Measurements from ENCODE around the gene KRTDAP.
"Not testable (repeated sequence)": the region's sequence is repeated elsewhere in the genome, so short reads cannot be mapped to it uniquely, and the experiment has no call there.

Gene KRTDAP

DNA sequence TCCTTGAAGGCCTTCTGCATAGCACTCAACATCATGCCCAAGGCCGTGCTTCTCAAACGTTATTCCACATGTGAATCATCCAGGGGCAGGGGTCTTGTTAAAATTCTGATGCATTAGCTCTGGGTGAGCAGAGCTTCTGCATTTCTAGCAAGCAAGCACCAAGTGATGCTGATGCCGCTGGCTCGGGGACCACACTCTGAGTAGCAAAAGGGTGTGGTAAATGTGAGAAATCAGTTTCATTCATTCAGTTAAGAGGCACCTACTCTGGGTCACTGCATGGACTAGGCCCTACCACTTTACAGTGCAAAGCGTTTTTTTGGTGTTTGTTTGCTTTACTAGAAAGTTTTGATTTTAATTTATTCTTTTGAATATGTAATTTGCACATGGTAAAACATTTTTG is 7.2 kb downstream of the KRTDAP start:
- DNase-seq, result no peak

DNA sequence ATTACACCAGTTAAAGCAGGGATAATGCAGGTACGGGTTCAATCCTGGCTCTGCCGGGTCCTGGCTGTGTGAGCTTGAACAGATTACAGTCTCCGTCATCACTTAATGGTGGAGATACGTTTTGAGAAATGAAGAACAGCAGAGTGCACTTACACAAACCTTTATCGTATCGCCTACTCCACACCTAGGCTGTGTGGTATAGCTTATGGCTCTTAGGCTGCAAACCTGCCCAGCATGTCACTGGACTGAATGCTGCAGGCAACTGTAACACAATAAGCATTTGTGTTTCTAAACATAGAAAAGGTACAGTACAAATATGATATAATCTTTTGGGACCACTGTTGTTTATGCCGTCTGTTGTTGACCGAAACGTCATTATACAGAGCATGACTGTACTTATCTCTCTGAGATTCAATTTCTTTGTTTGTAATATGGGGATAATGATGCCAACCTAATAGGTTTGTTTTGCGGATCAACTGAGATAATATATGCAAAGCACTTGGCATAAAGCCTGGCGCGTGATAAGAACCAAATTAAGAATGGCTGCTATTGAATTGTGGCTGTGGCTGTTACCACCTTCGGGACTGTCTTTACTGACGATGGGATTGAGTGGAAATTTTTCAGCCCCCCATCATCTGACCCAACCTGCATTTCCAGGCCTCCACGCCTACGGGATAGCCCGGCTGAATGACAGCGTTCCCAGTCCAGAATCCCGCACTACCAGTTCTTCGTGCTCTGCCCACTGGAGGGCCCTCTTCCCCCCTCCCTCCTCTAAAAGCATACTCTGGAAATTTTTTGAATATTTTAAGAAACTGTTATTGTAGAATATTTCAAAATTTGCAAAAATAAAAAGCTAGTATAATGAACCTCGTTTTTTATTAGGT is 11.2 kb downstream of the KRTDAP start:
- no peak for DNase-seq

DNA sequence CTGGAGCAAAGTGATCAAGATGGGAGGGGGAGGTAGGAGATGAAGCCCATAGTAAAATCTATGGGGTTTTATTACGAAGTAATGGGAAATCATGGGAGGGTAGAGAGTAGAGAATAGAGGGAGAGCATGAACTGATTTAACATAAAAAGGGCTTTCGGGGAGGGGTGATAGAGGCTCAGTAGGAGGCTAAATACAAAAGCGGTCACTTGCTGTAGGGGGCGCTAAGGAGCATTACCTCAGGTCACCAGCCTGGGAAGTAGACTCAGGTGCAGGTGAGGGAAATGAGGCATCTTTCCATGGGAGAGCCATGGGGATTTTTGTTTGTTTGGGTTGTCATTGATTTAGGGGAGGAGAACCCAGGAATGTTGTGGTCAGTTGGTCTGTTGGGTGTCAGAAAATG is 14.1 kb downstream of the KRTDAP start:
- no peak for DNase-seq

DNA sequence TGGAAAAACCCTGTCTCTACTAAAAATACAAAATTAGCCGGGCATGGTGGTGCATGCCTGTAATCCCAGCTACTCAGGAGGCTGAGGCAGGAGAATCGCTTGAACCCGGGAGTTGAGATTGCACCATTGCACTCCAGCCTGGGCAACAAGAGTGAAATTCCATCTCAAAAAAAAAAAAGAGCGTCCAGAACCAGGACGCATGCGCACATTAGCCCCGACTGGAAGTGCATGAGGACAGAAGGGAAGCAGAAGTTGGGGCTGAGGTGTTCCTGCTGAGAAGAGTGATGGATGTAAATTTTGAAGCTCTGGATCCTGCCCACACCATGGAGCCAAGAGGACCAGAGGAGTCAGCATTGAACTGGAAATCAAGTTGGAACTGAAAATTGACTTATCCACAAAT is 15.7 kb downstream of the KRTDAP start:
- DNase-seq, result not testable (repeated sequence)

DNA sequence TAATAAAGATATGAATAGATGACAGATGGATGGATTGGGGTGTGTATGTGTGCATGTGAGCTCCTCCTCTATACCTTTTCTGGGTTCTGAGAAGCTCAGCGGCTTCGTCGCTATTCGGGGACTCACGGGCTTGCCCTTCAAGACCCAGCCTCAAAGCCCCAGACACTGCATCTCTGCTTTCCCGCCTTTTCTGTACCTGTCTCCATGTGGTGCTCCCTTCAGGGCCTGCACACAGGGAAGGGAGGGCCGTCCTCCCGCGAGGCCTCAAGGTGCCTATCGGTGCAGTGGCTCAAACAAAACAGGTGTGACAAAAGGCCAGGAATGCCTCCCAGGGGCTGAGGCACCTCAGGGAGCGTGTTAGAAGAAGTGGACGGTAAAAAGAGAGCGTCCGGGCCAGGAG is 16.2 kb downstream of the KRTDAP start:
- no peak for DNase-seq

DNA sequence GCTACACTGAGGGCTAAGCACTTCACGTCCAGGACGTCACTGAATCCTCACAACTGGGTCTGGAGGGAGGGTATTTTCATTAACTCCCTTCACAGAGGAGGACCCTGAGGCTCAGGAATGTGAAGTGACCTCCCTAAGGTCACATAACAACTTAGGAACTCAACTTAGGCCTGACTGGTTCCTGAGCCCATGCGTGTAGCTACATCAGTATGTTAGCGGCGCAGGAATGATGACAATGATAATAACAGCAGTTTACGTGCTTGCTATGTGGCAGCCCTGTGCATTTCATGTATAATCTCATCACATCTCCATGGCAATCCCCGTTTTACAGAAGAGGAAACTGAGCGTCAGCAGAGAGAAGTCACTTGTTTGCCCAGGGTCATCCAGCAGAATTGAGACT is 18.3 kb downstream of the KRTDAP start:
- no peak for DNase-seq

DNA sequence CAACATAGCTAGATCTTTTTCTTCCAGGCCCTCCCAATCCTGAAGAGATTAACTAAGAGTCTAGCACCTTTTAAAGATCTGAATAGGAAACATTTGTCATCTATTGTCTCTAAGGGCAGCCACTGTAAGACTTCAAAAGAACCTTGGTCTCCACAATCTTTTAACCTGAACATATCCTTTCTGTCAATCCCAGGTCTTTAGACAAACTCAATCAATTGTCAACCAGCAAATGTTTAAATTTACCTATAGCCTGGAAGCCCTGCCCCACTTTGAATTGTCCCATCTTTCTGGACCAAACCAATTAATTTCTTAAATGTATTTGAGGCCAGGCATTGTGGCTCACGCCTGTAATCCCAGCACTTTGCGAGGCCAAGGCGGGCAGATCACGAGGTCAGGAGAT is 19.2 kb downstream of the KRTDAP start:
- DNase-seq, result not testable (repeated sequence)

DNA sequence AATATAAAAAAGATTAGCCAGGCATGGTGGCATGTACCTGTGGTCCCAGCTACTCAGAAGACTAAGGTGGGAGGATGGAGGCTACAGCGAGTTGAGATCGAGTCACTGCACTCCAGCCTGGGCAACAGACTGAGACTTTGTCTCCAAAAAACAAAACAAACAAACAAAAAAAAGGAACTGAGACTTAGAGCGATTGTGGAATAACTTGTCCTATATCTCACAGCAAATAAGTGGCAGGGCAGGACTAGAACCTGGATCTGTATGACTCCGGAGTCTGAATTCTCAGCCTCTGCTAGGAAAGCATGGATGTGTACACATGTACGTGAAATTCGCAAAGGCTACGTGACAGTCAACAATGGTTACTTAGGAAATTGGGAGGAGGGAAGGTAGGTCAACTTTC is 20.1 kb downstream of the KRTDAP start:
- no peak for DNase-seq

DNA sequence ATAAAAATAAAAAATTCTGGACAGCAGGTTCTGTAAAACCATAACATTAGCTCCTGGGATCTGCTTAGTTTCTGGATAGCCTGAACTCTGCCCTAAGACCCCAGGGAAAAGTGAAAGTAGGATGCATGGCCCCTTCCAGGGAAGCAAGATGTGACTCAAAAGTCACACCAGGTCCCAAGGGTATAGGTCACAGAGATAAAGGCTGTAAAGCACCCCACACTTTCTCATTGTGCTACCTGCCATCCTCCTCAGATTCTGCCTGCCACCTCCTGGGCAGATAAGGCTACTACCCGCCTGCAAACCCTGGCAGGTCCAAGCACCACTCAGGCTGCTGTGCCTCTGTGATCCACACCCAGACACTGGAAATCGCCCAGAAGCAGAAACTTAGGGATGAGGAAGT is 21.6 kb downstream of the KRTDAP start:
- no peak for DNase-seq

DNA sequence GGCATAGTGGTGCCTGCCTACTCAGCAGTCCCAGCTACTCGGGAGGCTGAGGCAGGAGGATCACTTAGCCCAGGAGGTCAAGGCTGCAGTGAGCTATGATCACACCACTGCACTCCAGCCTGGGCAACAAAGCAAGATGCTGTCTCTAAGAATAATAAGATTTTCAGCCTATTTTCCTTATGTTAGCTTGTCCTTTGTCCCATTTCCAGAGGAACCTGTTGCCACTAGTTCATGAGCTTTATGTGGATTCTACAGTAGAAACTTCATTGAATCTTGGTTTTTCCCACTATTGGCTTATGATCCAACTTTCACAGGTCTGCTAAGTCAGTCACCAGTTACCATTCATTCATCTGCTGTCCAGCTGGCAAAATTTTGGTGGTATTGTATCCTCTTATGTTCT is 24.0 kb downstream of the KRTDAP start:
- DNase-seq, result no peak

DNA sequence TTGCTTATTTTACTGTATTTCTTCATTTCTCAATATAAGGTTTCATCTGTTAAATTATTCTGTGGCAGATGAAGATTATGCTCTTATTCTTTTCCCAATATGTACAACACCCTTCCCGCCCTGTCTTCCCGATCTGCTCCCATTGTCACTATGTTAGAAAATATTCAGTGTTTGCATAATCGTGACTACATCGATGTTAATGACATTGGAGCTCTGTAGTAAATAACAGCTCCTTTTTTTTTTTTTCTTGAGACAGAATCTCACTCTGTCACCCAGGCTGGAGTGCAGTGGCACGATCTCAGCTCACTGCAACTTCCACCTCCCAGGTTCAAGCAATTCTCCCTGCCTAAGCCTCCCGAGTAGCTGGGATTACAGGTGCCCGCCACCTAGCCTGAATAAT is 27.3 kb downstream of the KRTDAP start:
- not testable (repeated sequence) for DNase-seq

DNA sequence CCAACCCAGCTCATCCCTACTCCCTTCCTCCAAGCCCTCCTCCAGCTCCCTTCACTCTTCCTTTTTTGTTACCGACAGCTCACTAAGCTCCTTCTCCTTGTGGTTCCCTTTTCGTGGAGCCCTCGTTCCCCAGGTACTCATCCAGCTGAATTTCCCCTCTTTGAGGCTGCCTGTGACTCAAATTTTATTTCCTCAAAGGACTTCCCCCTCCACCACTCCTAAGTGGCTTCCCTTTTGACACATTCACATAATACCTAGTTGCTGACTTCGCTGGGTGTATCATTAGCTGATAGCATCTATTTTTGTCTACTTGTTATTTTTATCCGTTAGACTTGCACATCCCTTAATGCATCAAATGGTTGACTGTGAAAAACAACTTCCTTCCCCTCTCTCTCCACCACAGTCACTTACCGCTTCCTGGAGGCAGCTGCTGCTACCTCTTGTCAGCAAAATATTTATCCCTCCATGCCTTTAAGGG is 27.7 kb downstream of the KRTDAP start:
- DNase-seq, result no peak

DNA sequence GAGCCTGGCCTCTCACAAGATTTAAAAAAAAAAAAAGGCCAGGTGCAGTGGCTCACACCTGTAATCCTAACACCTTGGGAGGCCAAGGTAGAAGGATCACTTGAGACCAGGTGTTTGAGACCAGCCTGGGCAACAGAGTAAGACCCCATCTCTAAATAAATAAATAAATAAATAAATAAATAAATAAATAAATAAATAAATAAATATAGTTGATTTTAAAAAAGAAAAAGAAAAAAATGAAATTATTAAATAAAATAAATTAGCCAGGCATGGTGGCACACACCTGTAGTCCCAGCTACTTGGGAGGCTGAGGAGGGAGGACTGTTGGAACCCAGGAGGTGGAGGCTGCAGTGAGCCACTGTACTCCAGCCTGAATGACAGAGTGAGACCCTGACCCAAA is 28.5 kb downstream of the KRTDAP start:
- DNase-seq, result not testable (repeated sequence)

DNA sequence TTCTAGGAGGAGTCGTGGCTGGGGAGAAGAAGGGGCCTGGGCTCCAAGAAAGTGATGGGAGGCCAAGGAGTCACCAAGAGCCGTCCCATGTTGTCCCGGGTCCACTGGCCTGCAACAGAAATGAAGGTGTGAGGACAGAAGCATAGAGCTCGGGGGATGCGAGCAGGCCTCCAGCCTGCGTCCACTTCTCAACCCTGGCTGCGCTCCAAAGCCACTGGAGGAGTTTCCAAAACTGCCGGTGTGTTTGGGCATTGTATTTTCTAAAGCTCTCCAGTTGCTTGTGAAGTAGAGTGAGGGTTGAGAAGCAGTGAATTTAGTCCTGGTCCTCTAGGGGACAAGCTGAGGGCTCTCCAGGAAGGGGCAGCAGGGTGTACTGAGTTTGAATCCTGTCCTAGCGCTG is 29.2 kb downstream of the KRTDAP start:
- no peak for DNase-seq

DNA sequence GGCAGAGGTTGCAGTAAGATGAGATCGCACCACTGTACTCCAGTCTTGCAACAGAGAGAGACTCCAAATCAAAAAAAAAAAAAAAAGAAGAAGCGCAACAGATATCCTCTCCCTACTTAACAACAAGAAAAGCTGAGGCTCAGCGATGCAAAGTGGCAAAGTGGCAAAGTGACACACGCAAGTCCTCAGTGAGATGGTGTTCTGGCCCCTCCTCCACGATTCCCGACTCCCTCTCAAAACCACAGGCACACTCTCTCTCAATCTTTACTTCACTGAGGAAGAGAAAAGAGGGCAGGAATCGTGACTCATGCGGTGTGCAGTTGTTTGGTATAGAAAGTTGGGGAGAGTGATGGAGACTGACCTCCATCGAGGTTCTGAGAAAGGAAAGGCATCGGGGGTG is 29.7 kb downstream of the KRTDAP start:
- DNase-seq, result no peak

DNA sequence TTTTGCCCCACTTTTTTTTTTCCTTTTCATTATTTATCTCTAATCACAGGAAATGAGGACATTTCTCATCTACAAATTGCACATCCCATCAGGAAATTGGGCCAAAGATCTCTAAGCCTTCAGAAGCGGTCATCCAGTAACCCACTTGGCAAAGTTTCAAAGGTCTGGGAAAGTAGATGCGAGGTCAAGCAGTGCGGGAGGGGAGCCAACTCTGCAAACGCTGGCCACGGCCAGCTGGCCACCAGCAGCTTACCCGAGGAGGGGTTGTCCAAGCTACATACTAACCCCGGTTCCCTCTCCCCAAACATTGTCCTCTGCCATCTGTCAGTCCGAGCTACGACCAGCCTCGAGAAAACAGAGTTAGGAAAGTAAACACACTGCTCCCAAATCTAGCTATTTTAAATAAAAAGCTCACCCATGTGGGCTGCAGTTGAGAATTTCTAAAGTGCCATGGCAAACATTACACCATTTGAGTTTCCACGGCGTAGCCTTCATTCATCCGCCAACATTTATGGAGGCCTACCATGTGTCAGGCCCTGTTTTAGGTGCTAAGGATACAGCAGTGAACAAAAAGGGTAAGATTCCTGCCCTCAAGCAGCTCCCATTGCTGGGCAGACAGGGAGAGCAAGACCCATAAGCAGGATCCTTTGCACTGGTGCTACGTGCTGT is 30.7 kb downstream of the KRTDAP start:
- no peak for DNase-seq

DNA sequence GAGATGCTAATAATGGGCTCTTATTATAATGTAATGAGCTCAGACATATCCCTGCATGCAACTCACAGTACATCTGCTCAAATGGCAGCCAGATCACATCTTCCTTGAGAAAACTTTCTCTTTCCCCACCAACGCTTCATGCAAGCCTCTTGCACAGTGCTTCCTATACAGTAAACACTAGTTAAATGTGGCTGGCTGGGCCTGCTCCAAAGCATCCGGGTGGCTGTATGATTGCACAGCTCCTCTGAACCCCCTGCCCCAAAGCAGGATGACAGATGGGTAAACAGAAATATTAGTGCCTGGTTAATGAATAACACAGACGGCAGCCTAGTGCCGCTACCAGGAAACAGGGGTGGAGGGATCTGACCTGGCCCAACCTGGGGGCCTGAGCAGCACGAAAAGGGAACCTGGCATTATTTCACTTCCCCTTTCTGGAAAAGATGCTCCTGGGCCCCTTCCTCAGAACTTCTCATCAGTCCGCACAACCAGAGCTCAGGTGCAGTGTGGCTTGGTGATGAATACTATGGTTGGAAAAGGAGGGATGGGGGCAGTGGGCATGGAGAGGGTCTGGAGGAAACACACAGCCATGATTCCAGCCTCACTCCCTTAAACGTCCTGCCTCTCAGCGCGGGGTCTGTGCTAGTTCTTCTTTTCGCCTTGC is 31.4 kb downstream of the KRTDAP start:
- peak; percentile 22 for DNase-seq

DNA sequence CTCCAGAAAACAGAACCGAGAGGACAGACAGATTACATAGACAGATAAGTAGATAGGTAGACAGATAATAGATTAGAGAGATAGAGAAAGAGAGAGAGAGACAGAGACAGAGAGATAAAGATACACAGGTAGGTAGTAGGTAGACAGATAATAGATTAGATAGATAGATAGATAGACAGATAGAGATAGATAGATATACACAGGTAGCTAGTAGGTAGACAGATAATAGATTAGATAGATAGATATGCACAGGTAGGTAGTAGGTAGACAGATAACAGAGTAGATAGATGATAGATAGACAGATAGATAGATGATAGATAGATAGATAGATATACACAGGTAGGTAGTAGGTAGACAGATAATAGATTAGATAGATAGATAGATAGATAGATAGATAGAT is 32.1 kb downstream of the KRTDAP start:
- no peak for DNase-seq

DNA sequence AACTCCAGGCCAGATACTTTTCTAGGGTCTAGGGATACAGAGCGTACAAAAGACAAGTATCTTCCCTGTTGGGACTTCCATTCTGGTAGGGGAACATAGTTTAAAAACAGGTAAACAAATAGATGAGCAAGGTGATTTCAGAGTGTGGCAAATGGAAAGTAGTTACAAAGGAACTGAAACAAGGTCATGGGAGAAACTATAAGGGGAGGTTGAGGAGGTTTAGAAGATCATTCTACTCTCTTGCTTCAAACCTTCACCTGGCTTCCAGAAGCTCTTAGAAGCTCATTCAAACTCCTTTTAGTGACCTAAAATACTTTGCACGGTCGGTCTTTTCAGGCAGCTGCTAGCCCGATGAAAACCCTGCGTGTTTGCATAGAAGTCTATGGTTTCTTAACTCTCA is 33.1 kb downstream of the KRTDAP start:
- no peak for DNase-seq

DNA sequence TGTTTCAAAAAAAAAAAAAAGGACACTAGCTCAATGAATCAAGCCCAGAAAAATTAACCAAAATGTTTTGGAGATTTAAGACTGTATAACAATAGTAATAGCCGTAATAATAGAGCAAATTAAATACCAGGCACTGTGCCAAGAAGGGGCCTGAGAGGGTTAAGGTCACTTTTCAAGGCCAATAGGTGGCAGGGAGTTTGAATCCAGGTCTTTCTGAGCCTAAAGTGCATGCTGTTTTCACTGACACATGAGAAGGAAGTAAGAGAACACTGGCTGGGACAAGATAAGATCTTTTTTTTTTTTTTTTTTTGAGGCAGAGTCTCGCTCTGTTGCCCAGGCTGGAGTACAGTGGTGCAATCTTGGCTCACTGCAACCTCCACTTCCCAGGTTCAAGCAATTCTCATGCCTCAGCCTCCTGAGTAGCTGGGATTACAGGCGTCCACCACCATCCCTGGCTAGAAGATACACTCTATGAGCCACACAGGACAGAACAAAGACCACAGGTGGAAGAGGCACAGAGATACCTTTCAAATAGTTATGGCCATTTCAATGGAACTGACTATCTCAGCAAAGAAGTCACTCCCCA is 34.6 kb downstream of the KRTDAP start:
- no peak for DNase-seq

DNA sequence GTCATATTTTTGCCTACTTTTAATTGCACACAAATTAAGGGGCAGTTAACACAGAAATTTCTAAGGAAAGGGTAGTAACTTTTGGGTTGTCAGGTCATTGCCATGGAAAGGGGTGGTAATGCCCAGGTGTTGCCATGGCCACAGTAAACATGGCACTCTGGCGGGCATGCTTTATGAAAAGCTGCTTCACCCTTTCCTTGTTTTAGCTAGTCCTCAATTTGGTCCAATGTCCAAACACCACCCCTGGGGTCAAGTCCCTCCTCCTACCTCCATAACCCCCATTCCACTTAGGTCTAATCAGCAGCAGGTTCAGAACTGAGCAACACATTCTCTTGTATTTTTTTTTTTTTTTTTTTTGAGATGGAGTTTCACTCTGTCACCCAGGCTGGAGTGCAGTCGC is 35.6 kb downstream of the KRTDAP start:
- no peak for DNase-seq

DNA sequence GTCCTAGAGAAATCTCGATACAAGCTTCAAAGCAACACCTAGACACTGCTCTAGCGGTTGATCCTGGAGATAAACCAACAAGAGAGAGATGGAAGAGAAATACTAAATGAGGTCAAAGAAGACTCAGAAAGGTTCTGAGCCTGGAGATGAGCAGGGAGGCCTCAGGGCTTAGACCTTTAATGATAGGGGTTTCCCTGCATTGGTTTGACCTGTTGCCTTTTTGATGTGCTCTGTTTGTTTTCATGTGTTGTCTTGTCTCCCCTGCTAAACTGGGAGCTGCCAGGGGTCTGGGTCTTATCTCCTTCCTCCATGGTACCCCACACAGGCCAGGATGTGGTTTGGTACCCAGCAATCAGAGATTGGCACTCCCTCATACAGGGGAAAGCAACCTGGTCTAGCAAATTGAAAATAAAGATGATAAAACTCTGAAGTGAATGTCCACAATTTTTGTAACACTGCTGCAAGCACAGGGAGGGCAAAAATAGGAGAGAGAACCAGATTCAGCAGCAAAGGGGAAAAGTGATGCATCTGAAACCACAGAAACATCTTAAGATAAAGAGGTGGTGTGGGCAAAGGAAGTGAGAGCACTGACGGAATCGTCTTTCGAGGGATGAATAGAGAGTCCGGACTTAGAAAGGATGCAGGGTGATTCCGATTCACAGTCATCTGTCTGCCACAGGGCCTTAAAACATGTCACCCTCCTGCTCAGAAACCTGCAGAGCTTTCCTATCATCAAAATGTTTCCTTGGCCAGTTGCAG is 38.7 kb downstream of the KRTDAP start:
- DNase-seq, result no peak

All from DMS 273 treated with DMSO at 0.1 percent for 48 hours (cell line).